Fibroblast of mammary gland (primary cell): ENCODE measurements around the gene SERPINA4.

Source experiments
- DNase-seq: peaks from one replicate; pipeline ENCODE4 v3.0.0-alpha.2; 2010; ENCODE audit warnings: low read depth
- H3K4me3 ChIP-seq: 2 replicates; pipeline ENCODE4 v1.5.1; 2011; ENCODE audit warnings: low read depth, mild to moderate bottlenecking, low read length, moderate library complexity; ENCODE audit not compliant: control insufficient read depth
- CTCF ChIP-seq: conservative IDR thresholded peaks from 2 replicates; pipeline ENCODE4 v1.5.1; 2011; ENCODE audit warnings: low read depth, low read length, inconsistent platforms; ENCODE audit not compliant: control insufficient read depth, insufficient read depth

SERPINA4 gene

GRCh38 chr14:94619297-94619696 is 58.1 kb downstream of the SERPINA4 start:
- DNase-seq, result no peak
- no peak overlapping the region for H3K4me3 ChIP-seq
- no peak for TF ChIP-seq CTCF
